Measurements from ENCODE around the gene FBXL13. TPM values are rescaled to one million over a fixed set of nuclear protein-coding genes. Genes with fewer than 3 reads are reported as not detected.
"Not testable (repeated sequence)": the region's sequence is repeated elsewhere in the genome, so short reads cannot be mapped to it uniquely, and the experiment has no call there.

The FBXL13 gene
- total RNA-seq, 1 experiment from 2014 or later, result 0.97 TPM

GRCh38 chr7:102991540-102992214 is 82.9 kb downstream of the FBXL13 start:
- Histone ChIP-seq H3K4me3 (ENCODE audit: insufficient read depth, low read depth, low read length) (no peak overlapping the region), H3K36me3 (replicated peaks; ENCODE audit: control insufficient read depth, insufficient read depth, low read length) (no peaks in the 10 kb centered on the region), H3K27me3 (ENCODE audit: control insufficient read depth, insufficient read depth, low read length) (no peaks in the 10 kb centered on the region)
- no peak for DNase-seq

GRCh38 chr7:102991077-102991539 is 83.5 kb downstream of the FBXL13 start:
- DNase-seq, result no peak
- H3K27me3 ChIP-seq (ENCODE audit: control insufficient read depth, insufficient read depth, low read length), result no peaks in the 10 kb centered on the region
- H3K4me3 ChIP-seq (ENCODE audit: insufficient read depth, low read depth, low read length), result no peak overlapping the region
- H3K36me3 ChIP-seq (replicated peaks; ENCODE audit: control insufficient read depth, insufficient read depth, low read length), result no peaks in the 10 kb centered on the region

GRCh38 chr7:102990642-102991041 is 84.0 kb downstream of the FBXL13 start:
- no peak for DNase-seq
- no peaks in the 10 kb centered on the region for H3K27me3 ChIP-seq (ENCODE audit: control insufficient read depth, insufficient read depth, low read length)
- no peak overlapping the region for H3K4me3 ChIP-seq (ENCODE audit: insufficient read depth, low read depth, low read length)
- H3K36me3 ChIP-seq (replicated peaks; ENCODE audit: control insufficient read depth, insufficient read depth, low read length), result no peaks in the 10 kb centered on the region

GRCh38 chr7:102988631-102989560 is 85.7 kb downstream of the FBXL13 start:
- Histone ChIP-seq H3K4me3 (ENCODE audit: insufficient read depth, low read depth, low read length) (no peak overlapping the region), H3K27me3 (ENCODE audit: control insufficient read depth, insufficient read depth, low read length) (no peaks in the 10 kb centered on the region), H3K36me3 (replicated peaks; ENCODE audit: control insufficient read depth, insufficient read depth, low read length) (no peaks in the 10 kb centered on the region)
- DNase-seq, result no peak

- no peak overlapping the region for H3K4me3 ChIP-seq (ENCODE audit: insufficient read depth, low read depth, low read length)
- no peaks in the 10 kb centered on the region for H3K27me3 ChIP-seq (ENCODE audit: control insufficient read depth, insufficient read depth, low read length)
- H3K36me3 ChIP-seq (replicated peaks; ENCODE audit: control insufficient read depth, insufficient read depth, low read length), result no peaks in the 10 kb centered on the region
- DNase-seq, result no peak
Observed at GRCh38 chr7:102988088-102988487, 86.5 kb downstream of the FBXL13 start.

- no peak for DNase-seq
- H3K4me3 ChIP-seq (ENCODE audit: insufficient read depth, low read depth, low read length), result no peak overlapping the region
- no peaks in the 10 kb centered on the region for H3K36me3 ChIP-seq (replicated peaks; ENCODE audit: control insufficient read depth, insufficient read depth, low read length)
- no peaks in the 10 kb centered on the region for H3K27me3 ChIP-seq (ENCODE audit: control insufficient read depth, insufficient read depth, low read length)
Observed at GRCh38 chr7:102985176-102985783, 89.3 kb downstream of the FBXL13 start.

GRCh38 chr7:102983602-102984001 is 91.0 kb downstream of the FBXL13 start:
- H3K4me3 ChIP-seq (ENCODE audit: insufficient read depth, low read depth, low read length), result no peak overlapping the region
- no peaks in the 10 kb centered on the region for H3K36me3 ChIP-seq (replicated peaks; ENCODE audit: control insufficient read depth, insufficient read depth, low read length)
- DNase-seq, result no peak
- H3K27me3 ChIP-seq (ENCODE audit: control insufficient read depth, insufficient read depth, low read length), result no peaks in the 10 kb centered on the region

- Histone ChIP-seq H3K36me3 (replicated peaks; ENCODE audit: control insufficient read depth, insufficient read depth, low read length) (no peaks in the 10 kb centered on the region), H3K4me3 (ENCODE audit: insufficient read depth, low read depth, low read length) (no peak overlapping the region), H3K27me3 (ENCODE audit: control insufficient read depth, insufficient read depth, low read length) (no peaks in the 10 kb centered on the region)
- no peak for DNase-seq
Observed at GRCh38 chr7:102982235-102982634, 92.4 kb downstream of the FBXL13 start.

GRCh38 chr7:102981451-102981850 is 93.1 kb downstream of the FBXL13 start:
- Histone ChIP-seq H3K4me3 (ENCODE audit: insufficient read depth, low read depth, low read length) (no peak overlapping the region), H3K27me3 (ENCODE audit: control insufficient read depth, insufficient read depth, low read length) (no peaks in the 10 kb centered on the region), H3K36me3 (replicated peaks; ENCODE audit: control insufficient read depth, insufficient read depth, low read length) (no peaks in the 10 kb centered on the region)
- no peak for DNase-seq

- Histone ChIP-seq H3K27me3 (ENCODE audit: control insufficient read depth, insufficient read depth, low read length) (no peaks in the 10 kb centered on the region), H3K4me3 (ENCODE audit: insufficient read depth, low read depth, low read length) (no peak overlapping the region), H3K36me3 (replicated peaks; ENCODE audit: control insufficient read depth, insufficient read depth, low read length) (no peaks in the 10 kb centered on the region)
- no peak for DNase-seq
Observed at GRCh38 chr7:102979670-102980069, 94.9 kb downstream of the FBXL13 start.

- no peak for DNase-seq
- Histone ChIP-seq H3K27me3 (ENCODE audit: control insufficient read depth, insufficient read depth, low read length) (no peaks in the 10 kb centered on the region), H3K4me3 (ENCODE audit: insufficient read depth, low read depth, low read length) (no peak overlapping the region), H3K36me3 (replicated peaks; ENCODE audit: control insufficient read depth, insufficient read depth, low read length) (no peaks in the 10 kb centered on the region)
Observed at GRCh38 chr7:102978284-102978683, 96.3 kb downstream of the FBXL13 start.

- not testable (repeated sequence) for DNase-seq; H3K36me3 ChIP-seq (replicated peaks; ENCODE audit: control insufficient read depth, insufficient read depth, low read length); H3K27me3 ChIP-seq (ENCODE audit: control insufficient read depth, insufficient read depth, low read length); H3K4me3 ChIP-seq (ENCODE audit: insufficient read depth, low read depth, low read length)
Observed at GRCh38 chr7:102977586-102977985, 97.0 kb downstream of the FBXL13 start.

- no peaks in the 10 kb centered on the region for H3K27me3 ChIP-seq (ENCODE audit: control insufficient read depth, insufficient read depth, low read length)
- H3K36me3 ChIP-seq (replicated peaks; ENCODE audit: control insufficient read depth, insufficient read depth, low read length), result no peaks in the 10 kb centered on the region
- H3K4me3 ChIP-seq (ENCODE audit: insufficient read depth, low read depth, low read length), result no peak overlapping the region
- no peak for DNase-seq
Observed at GRCh38 chr7:102976493-102976892, 98.1 kb downstream of the FBXL13 start.

GRCh38 chr7:102975854-102976253 is 98.7 kb downstream of the FBXL13 start:
- DNase-seq, result no peak
- Histone ChIP-seq H3K27me3 (ENCODE audit: control insufficient read depth, insufficient read depth, low read length) (no peaks in the 10 kb centered on the region), H3K4me3 (ENCODE audit: insufficient read depth, low read depth, low read length) (no peak overlapping the region), H3K36me3 (replicated peaks; ENCODE audit: control insufficient read depth, insufficient read depth, low read length) (no peaks in the 10 kb centered on the region)

Data from H7 (cell line).